COLO668 (cell line): ENCODE results near the gene RNF8.
"Not testable (repeated sequence)": the region's sequence is repeated elsewhere in the genome, so short reads cannot be mapped to it uniquely, and the experiment has no call there.

Experiments
- DNase-seq: peaks from one replicate; lab custom pipeline; 2025; ENCODE audit not compliant: unreplicated experiment; lab: John Stamatoyannopoulos, UW

Gene RNF8

DNA sequence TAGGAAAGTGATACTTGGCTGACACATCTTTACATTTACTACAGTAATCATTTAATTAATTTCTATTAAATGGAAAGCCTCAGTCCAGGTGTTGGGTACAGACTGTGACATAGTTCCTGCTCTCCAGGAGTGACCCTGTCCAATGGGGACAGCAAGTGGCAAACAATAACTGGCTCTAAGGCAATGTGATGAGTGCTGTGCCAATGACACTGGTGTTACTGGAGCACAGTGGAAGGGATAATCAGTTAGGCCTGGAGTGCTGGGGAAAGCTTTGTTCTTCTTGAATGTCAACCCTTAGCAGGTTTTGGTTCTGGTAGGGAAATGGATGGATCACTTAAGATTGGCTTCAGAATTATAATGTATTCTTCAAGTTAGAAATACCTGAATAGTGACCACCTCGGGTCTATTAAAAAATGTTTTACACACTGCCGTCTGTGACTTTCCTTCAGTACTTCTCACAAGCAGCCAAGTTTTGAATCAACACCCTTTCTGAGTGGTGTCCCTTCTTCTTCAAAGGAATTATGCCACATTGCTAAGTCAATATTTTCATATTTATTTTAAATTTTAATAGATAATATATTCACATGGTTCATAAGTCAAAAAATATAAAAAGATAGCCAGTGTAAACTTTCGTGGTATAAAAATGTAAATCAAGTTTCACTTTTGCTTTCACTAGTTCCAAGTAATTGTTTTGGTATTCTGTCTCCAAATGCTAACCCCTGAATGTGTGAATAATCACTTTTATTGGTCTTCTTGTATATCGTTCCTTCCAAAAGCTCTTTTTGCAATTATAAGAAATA is 88.8 kb downstream of the RNF8 start:
- DNase-seq, result no peak

DNA sequence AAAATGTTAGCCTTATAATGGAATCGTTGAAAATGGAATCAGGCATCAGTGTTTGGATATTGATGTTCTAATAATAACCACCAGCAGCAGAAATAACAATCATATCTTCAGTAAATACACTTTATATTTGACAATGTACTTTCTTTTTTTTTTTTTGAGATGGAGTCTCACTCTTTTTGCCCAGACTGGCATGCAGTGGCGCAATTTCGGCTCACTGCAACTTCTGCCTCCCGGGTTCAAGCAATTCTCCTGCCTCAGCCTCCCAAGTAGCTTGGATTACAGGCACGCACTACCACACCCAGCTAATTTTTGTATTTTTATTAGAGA is 89.4 kb downstream of the RNF8 start:
- not testable (repeated sequence) for DNase-seq
